ENCODE measurements around the gene ZMIZ1. TPM values are rescaled to one million over a fixed set of nuclear protein-coding genes. Genes with fewer than 3 reads are reported as not detected.

The ZMIZ1 gene
- polyA plus RNA-seq, 5 donors, result 53.2 to 82.1 (median 76.1) TPM

- DNase-seq, result no peak
Measured at GRCh38 chr10:79094412-79095175, 25.8 kb downstream of the ZMIZ1 start.

- DNase-seq, result no peak
Measured at GRCh38 chr10:79095316-79095715, 26.6 kb downstream of the ZMIZ1 start.

- no peak for DNase-seq
Measured at GRCh38 chr10:79096514-79096913, 27.7 kb downstream of the ZMIZ1 start.

GRCh38 chr10:79097021-79097872, 28.5 kb downstream of the ZMIZ1 start:
- no peak for DNase-seq

GRCh38 chr10:79098061-79098460, 29.3 kb downstream of the ZMIZ1 start:
- DNase-seq, result no peak

GRCh38 chr10:79098596-79099015, 29.8 kb downstream of the ZMIZ1 start:
- no peak for DNase-seq

GRCh38 chr10:79099898-79100448, 31.2 kb downstream of the ZMIZ1 start:
- DNase-seq, result no peak

- DNase-seq, result no peak
Measured at GRCh38 chr10:79100771-79101170, 32.0 kb downstream of the ZMIZ1 start.

GRCh38 chr10:79101560-79102497, 33.1 kb downstream of the ZMIZ1 start:
- DNase-seq, result peak; percentile 62 to 68

GRCh38 chr10:79102498-79102874, 33.7 kb downstream of the ZMIZ1 start:
- DNase-seq, result no peak

- DNase-seq, result no peak
Measured at GRCh38 chr10:79103129-79103528, 34.4 kb downstream of the ZMIZ1 start.

- DNase-seq, result no peak
Measured at GRCh38 chr10:79103585-79103984, 34.8 kb downstream of the ZMIZ1 start.

- no peak for DNase-seq
Measured at GRCh38 chr10:79105150-79105739, 36.5 kb downstream of the ZMIZ1 start.

GRCh38 chr10:79105818-79106217, 37.1 kb downstream of the ZMIZ1 start:
- DNase-seq, result no peak

- DNase-seq, result no peak
Measured at GRCh38 chr10:79106256-79107050, 37.7 kb downstream of the ZMIZ1 start.

- DNase-seq, result no peak
Measured at GRCh38 chr10:79107736-79108264, 39.0 kb downstream of the ZMIZ1 start.

- no peak for DNase-seq
Measured at GRCh38 chr10:79108728-79109127, 40.0 kb downstream of the ZMIZ1 start.

GRCh38 chr10:79111427-79111826, 42.7 kb downstream of the ZMIZ1 start:
- DNase-seq, result no peak

GRCh38 chr10:79111846-79112614, 43.3 kb downstream of the ZMIZ1 start:
- DNase-seq, result no peak

Data from right lung (tissue), 5 donors.